NCI-H510A treated with DMSO at 0.1 percent for 48 hours (cell line): ENCODE data around the gene USP13.
A peak's percentile ranks its signal among the peaks of the same experiment; 100 is the strongest.
"Not testable (repeated sequence)": the region's sequence is repeated elsewhere in the genome, so short reads cannot be mapped to it uniquely, and the experiment has no call there.

ENCODE experiments used
- DNase-seq: peaks from one replicate; lab custom pipeline; 2025; lab: John Stamatoyannopoulos, UW

USP13 gene

DNA sequence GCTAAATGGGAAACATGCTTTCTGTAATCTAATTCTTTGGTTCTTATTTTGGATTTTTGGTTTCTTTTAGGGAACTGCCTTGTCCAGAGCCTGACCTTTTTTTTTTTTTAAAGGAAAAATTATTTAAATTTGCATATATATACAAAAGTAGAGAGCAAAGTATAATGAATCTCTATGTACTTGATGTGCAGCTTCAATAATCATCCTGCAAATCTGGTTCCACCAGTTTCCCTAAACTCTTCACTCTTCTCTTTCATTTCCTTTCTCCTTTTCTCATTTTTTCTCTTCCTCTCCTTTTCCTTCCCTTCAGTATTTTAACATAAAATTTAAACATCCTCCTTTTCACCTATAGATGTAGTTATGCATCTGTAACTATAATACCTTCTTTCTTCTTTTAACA, 82.5 kb downstream of the USP13 start:
- DNase-seq = no peak

DNA sequence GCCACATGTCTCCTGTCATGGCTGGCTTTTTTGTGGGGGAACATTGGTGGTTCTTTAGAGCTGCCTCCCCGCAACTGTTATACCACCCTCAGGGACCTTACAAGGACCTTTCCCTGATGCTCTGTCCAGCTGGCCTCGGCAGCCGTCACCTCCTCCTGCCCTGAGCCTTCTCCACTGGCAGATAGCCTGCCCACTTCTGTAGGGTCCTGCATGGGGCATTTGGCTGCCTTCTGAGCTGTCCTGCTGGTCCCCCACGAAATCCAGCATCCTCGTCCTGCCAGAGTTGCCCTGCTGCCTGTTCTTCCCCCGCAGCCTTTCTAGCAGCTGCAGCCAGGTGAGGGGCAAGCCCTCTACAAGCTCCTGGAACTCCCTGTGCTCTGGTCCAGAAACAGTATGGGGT, 86.2 kb downstream of the USP13 start:
- no peak for DNase-seq

DNA sequence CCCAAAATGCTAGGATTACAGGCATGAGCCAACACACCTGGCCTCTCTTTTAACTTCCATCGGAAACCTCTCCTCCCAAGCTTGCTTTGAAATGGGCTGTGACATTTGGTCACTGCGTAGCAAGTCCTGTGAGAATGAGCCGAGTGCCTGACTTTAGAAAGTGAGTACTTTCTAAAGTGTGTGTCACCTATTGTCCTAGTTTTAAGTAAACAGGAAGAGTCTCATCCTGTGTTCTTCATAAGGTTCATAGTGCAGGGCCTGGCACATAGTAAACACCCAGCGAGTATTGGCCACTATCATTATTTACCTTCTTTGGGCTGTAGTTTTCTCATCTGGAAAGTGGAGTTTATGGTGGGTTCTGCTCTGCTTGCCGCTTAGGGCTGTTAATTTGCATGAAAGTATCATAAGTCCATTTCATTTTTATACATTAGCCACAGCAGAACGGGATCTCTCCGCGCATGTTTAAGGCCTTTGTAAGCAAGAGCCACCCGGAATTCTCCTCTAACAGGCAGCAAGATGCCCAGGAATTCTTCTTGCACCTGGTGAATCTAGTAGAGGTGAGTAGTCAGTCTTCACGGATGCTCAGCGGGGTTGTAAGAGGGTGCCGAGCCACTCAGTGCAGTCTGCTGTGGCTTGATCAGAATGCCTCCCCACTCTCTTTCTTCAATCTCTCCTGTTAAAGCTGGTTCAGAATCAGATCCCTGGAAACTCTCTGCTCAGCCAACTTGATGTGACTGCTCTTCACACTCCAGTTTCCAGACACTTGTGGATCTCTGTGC, 87.2 kb downstream of the USP13 start:
- DNase-seq = peak; percentile 67

DNA sequence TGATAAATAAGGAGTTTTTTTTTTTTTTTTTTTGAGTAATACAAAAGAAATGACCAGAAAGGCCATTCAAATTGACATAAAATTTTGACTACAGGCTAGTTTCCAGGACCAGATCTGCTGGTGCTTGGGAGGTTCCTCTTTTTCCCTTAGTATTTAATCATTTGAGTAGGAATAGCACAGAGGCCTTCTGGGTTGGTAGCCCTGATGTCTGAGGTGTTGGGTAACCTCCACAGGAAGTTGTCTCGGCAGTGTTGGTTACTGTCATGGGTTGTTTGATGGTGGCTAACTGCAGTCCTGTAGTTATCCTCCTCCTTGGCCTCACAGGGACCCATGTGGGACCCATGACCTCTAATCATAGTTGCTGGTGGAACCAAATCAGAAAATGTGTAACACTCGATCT, 91.1 kb downstream of the USP13 start:
- no peak for DNase-seq

DNA sequence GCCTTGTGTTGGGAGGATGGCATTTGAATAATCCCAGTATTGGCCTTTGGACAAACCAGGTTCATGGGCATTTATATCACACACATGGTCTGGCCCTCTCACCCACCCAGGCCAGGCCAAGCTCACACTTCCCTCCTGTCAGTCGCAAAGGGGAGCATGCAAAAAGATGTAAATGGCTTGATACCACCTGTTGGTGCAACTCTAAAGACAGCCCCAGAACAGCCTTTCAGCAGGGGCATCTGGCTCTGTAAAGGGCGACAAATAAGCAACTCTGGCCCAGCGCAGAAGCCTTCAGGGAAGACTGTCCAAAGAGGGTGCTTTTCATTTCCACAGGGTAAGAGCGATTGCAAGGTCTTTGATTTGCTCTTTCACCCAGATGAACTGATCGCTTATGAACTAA, 91.8 kb downstream of the USP13 start:
- DNase-seq = no peak

DNA sequence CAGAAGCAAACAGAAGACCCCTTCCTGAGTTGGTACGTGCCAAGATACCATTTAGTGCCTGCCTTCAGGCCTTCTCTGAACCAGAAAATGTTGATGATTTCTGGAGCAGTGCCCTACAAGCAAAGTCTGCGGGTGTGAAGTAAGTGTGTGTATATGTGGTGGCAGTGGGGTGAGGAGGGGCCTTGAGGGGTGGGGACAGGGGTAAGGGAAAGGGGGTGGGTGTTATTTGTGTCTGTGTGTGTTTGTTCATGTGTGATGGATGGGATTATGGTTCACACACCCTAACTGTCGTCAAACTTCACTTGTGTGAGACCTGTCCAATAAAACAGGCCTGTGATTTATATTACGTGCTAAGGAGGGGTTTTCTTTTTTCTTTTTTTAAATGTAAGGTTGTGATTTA, 92.2 kb downstream of the USP13 start:
- no peak for DNase-seq

DNA sequence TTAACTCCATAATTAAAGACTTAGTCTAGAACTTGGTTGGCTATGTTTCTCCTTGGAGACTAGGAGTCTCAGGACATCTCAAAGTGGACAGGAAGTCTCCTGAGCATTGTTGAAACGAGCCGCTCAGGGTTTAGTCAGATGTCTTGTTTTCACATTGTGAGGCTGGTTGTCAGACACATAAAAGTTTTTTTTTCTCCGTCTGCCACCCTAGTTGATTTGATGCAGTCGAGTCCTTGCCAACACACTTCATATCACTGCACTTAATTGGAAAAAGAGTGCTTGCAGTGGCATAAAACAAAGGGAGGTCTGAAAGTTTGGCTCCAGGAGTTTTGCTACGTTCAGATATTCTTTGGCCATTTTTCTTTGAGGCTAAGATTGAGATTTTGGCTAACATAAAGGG, 92.9 kb downstream of the USP13 start:
- no peak for DNase-seq

DNA sequence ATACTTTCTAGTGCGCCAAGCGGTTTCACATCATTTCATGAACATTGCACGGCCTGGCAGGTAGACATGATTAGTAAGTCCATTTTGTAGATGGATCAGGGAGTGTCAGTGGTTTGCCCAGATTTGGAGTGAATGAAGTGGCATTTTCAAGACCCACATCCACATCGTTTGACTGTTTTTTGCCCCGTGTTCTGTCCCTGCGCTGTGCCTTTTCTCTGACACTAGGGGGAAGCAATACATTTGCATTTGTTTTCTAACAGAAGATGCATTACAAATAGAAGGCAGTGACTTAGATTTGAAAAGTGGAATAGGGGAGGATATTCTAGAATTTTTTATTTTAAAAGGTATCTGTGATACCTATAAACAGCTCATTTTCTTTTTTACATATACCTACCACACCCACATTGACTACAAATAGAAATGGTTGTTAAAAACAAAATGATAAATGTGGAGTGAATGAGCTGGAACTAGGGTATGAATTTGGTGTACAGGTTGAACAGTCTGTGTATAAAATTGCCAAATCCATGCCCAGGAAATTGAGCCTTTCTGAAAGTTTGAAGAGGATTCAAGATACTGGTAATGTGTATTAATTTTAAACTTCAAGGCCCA, 98.0 kb downstream of the USP13 start:
- DNase-seq = no peak

DNA sequence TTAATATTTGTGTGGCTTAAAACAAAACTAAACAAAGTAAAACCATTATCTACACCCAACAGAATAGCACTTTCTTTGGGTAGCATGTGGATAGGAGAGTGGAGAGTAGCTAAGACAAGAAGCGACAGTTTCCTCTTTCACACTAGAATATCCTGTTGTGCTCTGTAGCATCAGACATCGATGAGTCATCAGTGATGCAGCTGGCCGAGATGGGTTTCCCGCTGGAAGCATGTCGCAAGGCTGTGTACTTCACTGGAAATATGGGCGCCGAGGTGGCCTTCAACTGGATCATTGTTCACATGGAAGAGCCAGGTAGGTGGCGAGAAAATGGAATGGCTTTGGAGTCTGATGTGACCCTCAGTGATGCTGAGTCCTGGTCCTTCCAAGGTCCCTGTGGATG, 108.1 kb downstream of the USP13 start:
- DNase-seq = no peak

DNA sequence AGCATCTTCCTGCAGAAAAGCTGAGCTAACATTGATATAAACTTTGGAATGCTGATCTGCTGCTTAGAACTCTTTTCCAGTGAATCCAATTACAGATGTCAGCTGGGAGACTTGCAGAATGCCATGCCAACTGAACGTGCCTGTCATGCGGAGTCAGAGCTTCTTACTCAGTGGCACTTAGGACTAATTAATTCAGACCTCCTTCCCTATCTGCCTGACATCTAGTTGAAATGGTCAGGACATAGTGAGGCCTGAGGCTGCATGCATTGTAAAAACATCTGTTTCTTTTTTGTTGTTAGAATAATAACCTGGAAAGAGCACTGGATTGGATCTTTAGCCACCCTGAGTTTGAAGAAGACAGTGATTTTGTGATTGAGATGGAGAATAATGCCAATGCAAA, 112.6 kb downstream of the USP13 start:
- DNase-seq = no peak

DNA sequence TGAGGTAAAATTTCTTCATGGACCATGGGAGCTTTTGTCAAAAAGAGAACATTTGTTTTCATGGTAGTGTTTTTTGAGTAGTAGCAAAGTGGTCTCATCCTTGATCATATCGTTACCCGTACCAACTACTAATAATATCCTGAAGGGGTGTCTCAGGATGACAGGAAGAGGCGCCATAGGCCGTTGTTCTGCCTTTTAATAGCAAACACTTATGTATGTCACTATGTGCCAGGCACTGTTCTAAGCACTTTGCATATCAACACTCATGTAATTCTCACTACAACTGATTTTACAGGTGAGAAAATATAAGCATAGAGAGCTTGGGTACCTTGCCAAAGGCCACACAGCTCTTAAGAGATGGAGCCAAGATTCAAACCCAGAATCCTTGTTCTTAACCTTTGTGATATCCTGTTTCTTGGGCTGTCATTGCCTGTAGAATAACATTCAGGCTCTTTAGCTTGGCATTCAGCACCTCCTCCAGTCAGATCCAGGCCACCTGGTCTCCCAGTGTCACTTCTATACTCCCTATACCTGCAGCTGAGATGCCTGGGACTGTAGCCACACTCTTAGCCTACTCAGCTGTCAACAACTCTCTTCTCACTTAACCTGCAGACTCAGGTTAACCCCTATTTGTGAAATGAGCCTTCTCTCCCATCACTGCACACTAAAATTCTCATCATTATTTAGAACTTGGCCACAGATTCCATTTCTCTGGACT, 113.7 kb downstream of the USP13 start:
- no peak for DNase-seq

DNA sequence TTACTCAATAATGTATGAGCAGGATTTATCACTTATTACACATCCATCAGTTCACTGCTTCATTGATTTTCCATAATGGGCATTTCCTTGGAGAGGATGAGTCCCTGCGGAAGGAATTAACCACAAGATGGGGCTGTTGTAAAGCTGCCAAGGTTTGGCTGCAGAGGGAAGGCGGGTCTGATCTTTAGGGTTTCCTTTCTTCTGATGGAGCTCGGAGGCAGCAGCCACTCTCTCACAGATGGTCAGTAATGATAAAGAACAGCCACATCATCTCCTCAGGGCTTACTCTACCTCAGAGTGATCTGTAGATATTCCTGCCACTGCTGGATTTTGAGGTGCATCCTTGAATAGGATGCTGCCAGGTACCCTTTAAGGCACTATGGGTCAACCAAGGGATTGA, 115.2 kb downstream of the USP13 start:
- peak; percentile 60 for DNase-seq

DNA sequence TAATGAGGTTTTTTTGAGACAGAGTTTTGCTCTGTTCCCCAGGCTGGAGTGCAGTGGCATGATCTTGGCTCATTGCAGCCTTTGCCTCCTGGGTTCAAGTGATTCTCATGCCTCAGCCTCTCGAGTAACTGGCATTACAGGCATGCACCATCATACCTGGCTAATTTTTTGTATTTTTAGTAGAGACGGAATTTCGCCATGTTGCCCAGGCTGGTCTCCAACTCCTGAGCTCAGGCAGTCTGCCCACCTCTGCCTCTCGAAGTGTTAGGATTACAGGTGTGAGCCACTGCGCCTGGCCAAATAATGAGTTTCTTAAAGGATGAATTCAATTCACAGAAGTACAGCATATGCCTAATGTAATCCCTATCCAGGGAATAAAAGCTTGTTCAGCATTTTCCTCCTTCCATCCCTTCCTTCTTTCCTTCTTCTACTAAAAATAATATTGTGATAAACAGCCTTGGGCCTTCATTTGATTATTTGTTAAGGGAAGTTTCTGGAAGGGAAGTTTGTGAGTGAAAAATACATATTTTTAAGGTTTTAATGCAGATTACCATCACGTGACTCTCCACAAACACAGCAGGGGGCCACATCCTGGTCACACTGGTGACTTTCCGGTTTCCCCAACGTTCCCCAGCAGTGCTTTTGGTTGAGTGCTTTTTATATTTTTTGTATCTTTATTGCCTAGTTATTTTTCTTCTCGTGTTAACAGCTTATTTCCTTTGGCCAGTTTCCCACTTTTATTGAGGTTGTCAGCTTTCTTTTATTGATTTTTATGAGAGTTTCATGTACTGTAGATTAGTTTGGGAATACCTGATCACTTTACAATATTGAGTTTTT, 116.8 kb downstream of the USP13 start:
- DNase-seq = no peak

DNA sequence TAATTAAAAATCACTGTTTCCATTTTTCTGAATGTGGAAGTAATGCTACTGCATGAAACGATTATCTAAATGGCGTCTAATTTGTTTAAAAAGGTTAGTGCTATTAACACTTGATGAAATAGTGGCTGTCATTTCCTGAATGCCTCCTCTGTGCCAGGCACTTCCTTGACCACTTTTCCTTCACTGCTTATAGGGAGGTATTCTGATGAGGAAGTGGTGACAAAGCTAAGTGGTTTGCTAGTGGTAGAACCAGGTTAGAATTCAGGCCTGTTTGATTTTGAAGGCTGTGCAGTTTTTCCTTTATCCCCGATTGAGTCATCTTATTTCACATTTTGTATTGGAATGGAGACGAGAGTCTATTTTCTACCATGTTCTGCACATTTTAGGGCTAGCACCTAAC, 119.0 kb downstream of the USP13 start:
- DNase-seq = no peak

DNA sequence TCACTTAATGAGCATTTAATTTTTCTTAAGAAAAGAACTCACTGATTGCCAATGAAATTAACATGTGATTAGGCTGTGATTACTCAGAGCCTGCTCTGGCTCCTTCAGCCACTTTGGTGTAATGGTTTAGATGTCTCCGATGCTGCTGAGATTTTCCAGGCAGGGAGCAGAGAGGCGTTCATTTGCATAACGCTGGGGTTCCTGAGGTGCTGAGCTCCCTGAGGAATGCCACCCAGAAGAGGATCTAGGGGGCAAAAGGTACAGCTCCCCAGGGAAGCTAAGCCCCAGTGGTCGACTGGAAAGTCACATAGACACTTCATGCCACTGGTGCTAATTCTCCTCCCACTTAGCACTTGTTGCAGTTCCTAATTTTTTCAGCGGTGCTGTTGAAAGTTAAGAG, 119.5 kb downstream of the USP13 start:
- no peak for DNase-seq

DNA sequence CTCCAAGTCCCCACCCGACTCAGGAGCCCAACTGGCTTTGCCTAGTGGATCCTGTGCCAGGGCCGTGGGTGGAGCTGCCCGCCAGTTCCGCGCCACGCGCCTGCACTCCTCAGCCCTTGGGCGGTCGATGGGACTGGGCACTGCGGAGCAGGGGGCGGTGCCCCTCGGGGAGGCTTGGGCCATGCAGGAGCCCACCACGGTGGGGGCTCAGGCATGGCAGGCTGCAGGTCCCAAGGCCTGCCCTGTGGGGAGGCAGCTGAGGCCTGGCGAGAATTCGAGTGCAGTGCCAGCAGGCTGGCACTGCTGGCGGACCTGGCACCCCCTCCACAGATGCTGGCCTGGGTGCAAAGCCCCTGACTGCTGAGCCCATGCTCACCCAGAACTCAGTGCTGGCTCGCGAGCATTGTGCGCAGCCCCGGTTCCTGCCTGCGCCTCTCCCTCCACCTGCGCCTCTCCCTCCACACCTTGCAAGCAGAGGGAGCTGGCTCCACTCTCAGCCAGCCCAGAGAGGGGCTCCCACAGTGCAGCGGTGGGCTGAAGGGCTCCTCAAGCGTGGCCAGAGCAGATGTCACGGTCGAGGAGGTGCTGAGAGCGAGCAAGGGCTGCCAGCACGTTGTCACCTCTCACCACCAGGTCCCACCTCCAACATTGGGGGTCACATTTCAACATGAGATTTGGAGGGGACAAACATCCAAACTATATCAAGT, 122.7 kb downstream of the USP13 start:
- no peak for DNase-seq

DNA sequence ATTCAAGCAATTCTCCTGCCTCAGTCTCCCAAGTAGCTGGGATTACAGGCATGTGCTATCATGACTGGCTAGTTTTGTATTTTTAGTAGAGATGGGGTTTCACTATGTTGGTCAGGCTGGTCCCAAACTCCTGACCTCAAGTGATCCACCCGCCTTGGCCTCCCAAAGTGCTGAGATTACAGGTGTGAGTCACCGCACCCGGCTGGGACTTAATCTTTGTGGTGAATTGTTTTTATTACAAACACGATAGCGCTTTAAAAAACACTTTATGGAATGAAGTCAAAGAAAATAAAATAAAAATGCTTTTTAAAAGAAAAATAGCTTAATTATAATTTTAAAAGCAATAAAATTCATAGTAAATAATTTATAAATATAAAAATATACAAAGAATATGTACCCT, 130.0 kb downstream of the USP13 start:
- not testable (repeated sequence) for DNase-seq

DNA sequence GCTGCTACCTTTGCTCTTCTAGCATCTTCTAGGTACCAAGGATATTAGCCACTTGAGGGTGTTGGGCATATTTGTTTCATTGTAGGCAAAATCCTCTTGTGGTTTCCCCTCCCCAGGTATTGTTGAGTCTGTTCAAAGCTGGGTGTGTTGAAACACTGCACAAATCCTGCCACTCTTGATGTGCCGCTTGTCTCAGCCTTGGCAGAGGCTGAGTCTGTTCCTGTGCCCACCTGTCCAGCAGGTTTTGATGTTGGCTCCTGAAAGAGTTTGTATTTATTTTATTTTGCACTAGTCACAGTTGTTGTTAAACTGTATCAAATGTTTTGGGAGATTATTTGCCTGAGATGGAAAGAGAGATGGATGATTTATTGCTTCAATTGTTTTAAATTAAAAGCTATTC, 136.2 kb downstream of the USP13 start:
- no peak for DNase-seq

DNA sequence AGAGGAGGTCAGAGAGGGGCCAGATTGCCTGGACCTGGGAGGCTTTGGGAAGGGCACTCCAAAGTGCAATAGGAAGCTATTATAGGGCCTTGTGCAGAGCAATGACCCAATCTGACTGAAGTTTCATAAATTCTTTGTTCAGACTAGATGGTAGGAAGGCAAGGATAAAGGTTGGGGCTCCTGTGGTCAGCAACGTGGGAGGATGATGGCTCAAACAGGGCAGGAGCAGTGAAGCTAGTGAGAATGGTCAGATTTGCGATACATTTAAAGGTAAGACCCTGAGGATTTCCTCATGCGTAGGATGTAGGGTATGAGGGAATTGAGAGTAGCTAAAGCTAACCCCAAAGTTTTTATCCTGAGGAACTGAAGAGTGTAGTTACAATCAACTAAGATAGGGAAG, 139.0 kb downstream of the USP13 start:
- no peak for DNase-seq

DNA sequence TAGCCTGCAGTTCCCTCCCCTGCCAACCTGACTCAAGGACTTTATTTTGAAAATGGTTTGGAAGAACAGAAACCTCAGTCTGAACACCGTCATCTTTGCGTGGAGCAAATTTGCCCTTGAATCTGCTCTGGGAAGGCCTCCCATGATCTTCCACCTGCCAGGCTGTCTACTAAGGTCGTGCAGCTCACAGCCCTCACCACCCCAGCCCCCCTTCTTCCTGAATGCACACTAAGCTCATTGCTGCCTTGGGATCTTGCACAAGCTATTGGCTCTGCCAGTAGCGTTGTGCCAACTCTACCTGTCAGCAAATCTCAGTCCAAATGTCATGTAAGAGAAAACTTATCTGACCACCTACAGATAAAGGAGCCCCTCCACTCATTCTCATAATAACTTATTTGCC, 141.5 kb downstream of the USP13 start:
- no peak for DNase-seq

DNA sequence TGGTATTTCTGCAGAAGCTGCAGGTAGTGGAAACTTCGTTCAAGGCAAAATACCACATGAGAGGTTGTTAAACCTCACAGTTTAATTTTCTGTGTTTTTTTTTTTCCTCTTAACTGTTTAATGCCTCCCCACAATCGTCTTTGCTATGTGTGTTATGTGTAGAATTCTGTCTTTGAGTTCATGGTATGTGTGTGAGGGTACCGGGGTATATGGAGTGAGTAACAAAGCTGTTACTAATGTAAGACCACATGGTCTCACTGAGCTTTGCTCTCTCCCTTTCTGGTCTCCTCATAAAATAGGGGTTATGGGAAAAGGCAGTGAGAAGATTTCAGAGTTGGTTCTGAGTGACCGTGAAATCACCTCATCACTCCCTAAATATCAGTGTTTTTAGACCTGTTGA, 143.6 kb downstream of the USP13 start:
- DNase-seq = no peak

DNA sequence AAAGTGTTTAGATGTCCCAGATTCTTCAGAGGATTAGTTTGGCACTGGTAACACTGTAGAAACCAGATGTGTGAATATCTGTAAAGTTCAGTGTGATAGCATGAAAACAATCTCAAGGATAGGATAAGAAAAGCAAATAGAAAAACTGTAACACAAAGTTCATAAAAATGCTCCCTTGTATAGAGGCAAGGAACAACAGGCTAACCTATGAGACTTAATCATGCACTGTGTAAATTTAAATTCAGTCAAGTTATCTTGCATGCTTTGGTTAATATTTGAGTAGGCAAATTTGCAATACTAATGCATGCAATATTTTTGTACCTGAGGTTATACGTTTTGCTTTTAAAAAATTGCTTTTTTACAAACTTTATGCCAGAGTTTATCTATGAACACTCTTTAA, 144.4 kb downstream of the USP13 start:
- no peak for DNase-seq
